Measurements from ENCODE around the gene MIEF2. TPM values are rescaled to one million over a fixed set of nuclear protein-coding genes. Genes with fewer than 3 reads are reported as not detected.
A peak's percentile ranks its signal among the peaks of the same experiment; 100 is the strongest.

Gene MIEF2
- total RNA-seq, 1 experiment from 2014 or later = 29.6 TPM

- Histone ChIP-seq H3F3A (ENCODE audit: insufficient read depth, low read depth) (peaks cover 5% of the 10 kb centered on the region; the same call in 1 of the 2 replicates), H3K79me2 (ENCODE audit: low read depth) (peaks cover 38% of the 10 kb centered on the region), H3K27ac (no peak overlapping the region), H3K4me1 (replicated peaks; ENCODE audit: insufficient read depth) (peaks cover 10% of the 10 kb centered on the region), H4K20me1 (ENCODE audit: insufficient read depth) (no peaks in the 10 kb centered on the region; the same call in 1 of the 2 replicates), H3K9me2 (ENCODE audit: insufficient read depth) (no peaks in the 10 kb centered on the region), H3K4me2 (no peak overlapping the region), H3K36me3 (ENCODE audit: low read depth) (peaks cover 21% of the 10 kb centered on the region), H3K27me3 (ENCODE audit: insufficient read depth, low read depth) (no peaks in the 10 kb centered on the region), H2AFZ (no peak overlapping the region), H3K4me3 (no peak overlapping the region), H3K9me3 (ENCODE audit: insufficient read depth, low read depth) (no peaks in the 10 kb centered on the region)
- BruUV-seq (replicated peaks) = no TSS peak
- ChIA-PET CTCF (no interaction called here), POLR2A (ENCODE audit: unreplicated experiment) (no interaction called here)
- DNase-seq = no peak
- no peak for TF ChIP-seq EZH2 (IDR thresholded peaks at IDR 0.05; ENCODE audit: low read depth)
- TF ChIP-seq CTCF (conservative IDR thresholded peaks at IDR 0.05) = no peak
- intact Hi-C loops (cut with micrococcal nuclease; ENCODE audit: unreplicated experiment) = no loop called here
Observed at GRCh38 chr17:18309202-18309601, 48.7 kb downstream of the MIEF2 start.

GRCh38 chr17:18314059-18314730 is 53.7 kb downstream of the MIEF2 start:
- Histone ChIP-seq H3F3A (ENCODE audit: insufficient read depth, low read depth) (peaks cover 2% of the 10 kb centered on the region; the same call in 1 of the 2 replicates), H4K20me1 (ENCODE audit: insufficient read depth) (peaks cover 25% of the 10 kb centered on the region), H3K4me3 (peak overlapping the region; percentile 84), H3K27ac (peak overlapping the region; percentile 73; the same call in 1 of the 2 replicates), H2AFZ (peak overlapping the region; percentile 94), H3K4me1 (replicated peaks; ENCODE audit: insufficient read depth) (peaks cover 42% of the 10 kb centered on the region), H3K9me2 (ENCODE audit: insufficient read depth) (no peaks in the 10 kb centered on the region), H3K9me3 (ENCODE audit: insufficient read depth, low read depth) (no peaks in the 10 kb centered on the region), H3K79me2 (ENCODE audit: low read depth) (peaks cover 81% of the 10 kb centered on the region), H3K36me3 (ENCODE audit: low read depth) (peaks cover 19% of the 10 kb centered on the region), H3K27me3 (ENCODE audit: insufficient read depth, low read depth) (no peaks in the 10 kb centered on the region), H3K4me2 (peak overlapping the region; percentile 96)
- POLR2A ChIA-PET (ENCODE audit: unreplicated experiment) = interaction anchor here (0.6 kb wide), 2 partner anchors 133 to 554 kb away, joined by 6 to 30 read pairs; no protein-coding TSS in a partner anchor
- CTCF ChIA-PET = no interaction called here
- TSS peak; percentile 49 for BruUV-seq (replicated peaks)
- peak in 1 of 2 experiments; percentile 25 for DNase-seq
- intact Hi-C loops (cut with micrococcal nuclease; ENCODE audit: unreplicated experiment) = loop anchor here (2.0 to 10.0 kb wide), 2 partner anchors 65 to 89 kb away; partner anchors contain the start of gene LLGL1
- TF ChIP-seq EZH2 (IDR thresholded peaks at IDR 0.05; ENCODE audit: low read depth) (no peak), CTCF (conservative IDR thresholded peaks at IDR 0.05) (no peak)

GRCh38 chr17:18314731-18315561 is 54.5 kb downstream of the MIEF2 start, which contains the start of the genes SMCR8 and TOP3A:
Gene SMCR8 (plus strand): TSS chr17:18315293. CDS start chr17:18315790, 497 bp downstream.
Gene TOP3A (minus strand): TSS chr17:18314994. CDS start chr17:18314778, 216 bp downstream.
- H3K4me1 ChIP-seq (replicated peaks; ENCODE audit: insufficient read depth) = peaks cover 42% of the 10 kb centered on the region
- intact Hi-C loops (cut with micrococcal nuclease; ENCODE audit: unreplicated experiment) = loop anchor here (1.0 to 10.0 kb wide), 3 partner anchors 58 to 90 kb away; partner anchors contain the start of gene LLGL1
- H4K20me1 ChIP-seq (ENCODE audit: insufficient read depth) = peaks cover 33% of the 10 kb centered on the region
- DNase-seq = peak; percentile 96 to 99
- peak within 1 kb of the TSS; percentile 94 for H2AFZ ChIP-seq
- no peaks in the 10 kb centered on the region for H3K9me2 ChIP-seq (ENCODE audit: insufficient read depth)
- peaks cover 19% of the 10 kb centered on the region for H3K36me3 ChIP-seq (ENCODE audit: low read depth)
- ChIA-PET CTCF (no interaction called here), POLR2A (ENCODE audit: unreplicated experiment) (interaction anchor here (0.6 kb wide), 2 partner anchors 133 to 553 kb away, joined by 6 to 30 read pairs; no protein-coding TSS in a partner anchor)
- H3K27me3 ChIP-seq (ENCODE audit: insufficient read depth, low read depth) = no peaks in the 10 kb centered on the region
- peak within 1 kb of the TSS; percentile 96 for H3K4me2 ChIP-seq
- no peaks in the 10 kb centered on the region for H3K9me3 ChIP-seq (ENCODE audit: insufficient read depth, low read depth)
- peak within 1 kb of the TSS; percentile 84 for H3K4me3 ChIP-seq
- BruUV-seq (replicated peaks) = no TSS peak
- H3K79me2 ChIP-seq (ENCODE audit: low read depth) = peaks cover 87% of the 10 kb centered on the region
- peak within 1 kb of the TSS; percentile 73 for H3K27ac ChIP-seq
- H3F3A ChIP-seq (ENCODE audit: insufficient read depth, low read depth) = no peaks in the 10 kb centered on the region
- TF ChIP-seq EZH2 (IDR thresholded peaks at IDR 0.05; ENCODE audit: low read depth) = no peak
- no peak for TF ChIP-seq CTCF (conservative IDR thresholded peaks at IDR 0.05)
